Mesenchymal stem cell (in vitro differentiated cells and primary cell): ENCODE results near the gene VPS33B.
A peak's percentile ranks its signal among the peaks of the same experiment; 100 is the strongest.

Source experiments
- DNase-seq: peaks from one replicate; pipeline ENCODE4 v3.0.0-alpha.2; 2013
- H2AFZ ChIP-seq: one replicate; pipeline ENCODE4 v1.6.1; 2013; ENCODE audit warnings: low read depth, mild to moderate bottlenecking, control low read depth, inconsistent platforms, low read length, moderate library complexity
- H2AK5ac ChIP-seq: 2 replicates; pipeline ENCODE4 v1.6.1; 2013; ENCODE audit warnings: low read length, moderate library complexity, mild to moderate bottlenecking, inconsistent platforms; ENCODE audit not compliant: severe bottlenecking
- H2BK120ac ChIP-seq: one replicate; pipeline ENCODE4 v1.6.1; 2013; ENCODE audit warnings: low read depth, mild to moderate bottlenecking, inconsistent platforms, low read length, moderate library complexity
- H2BK12ac ChIP-seq, 2 experiments: one replicate each; pipeline ENCODE4 v1.6.1; 2013; ENCODE audit warnings: inconsistent platforms in 2 of 2, low read length in 2 of 2, mild to moderate bottlenecking in 2 of 2, moderate library complexity in 2 of 2, control low read depth in 1 of 2
- H2BK15ac ChIP-seq: one replicate; pipeline ENCODE4 v1.6.1; 2013; ENCODE audit warnings: mild to moderate bottlenecking, low read depth, inconsistent platforms; ENCODE audit not compliant: poor library complexity, severe bottlenecking
- H2BK5ac ChIP-seq: 2 replicates; pipeline ENCODE4 v1.6.1; 2013; ENCODE audit warnings: low read depth, mild to moderate bottlenecking, low read length, control low read depth, inconsistent platforms; ENCODE audit not compliant: poor library complexity, severe bottlenecking
- H3K14ac ChIP-seq, 2 experiments: one replicate each; pipeline ENCODE4 v1.6.1; 2013; ENCODE audit warnings: inconsistent platforms in 2 of 2, low read length in 2 of 2, control low read depth in 1 of 2, mild to moderate bottlenecking in 1 of 2, moderate library complexity in 1 of 2
- H3K18ac ChIP-seq, 2 experiments: one replicate each; pipeline ENCODE4 v1.6.1; 2013; ENCODE audit warnings: inconsistent platforms in 2 of 2, low read length in 2 of 2, control low read depth in 1 of 2, low read depth in 1 of 2, mild to moderate bottlenecking in 1 of 2
- H3K23ac ChIP-seq, 2 experiments: one replicate each; pipeline ENCODE4 v1.6.1; 2013; ENCODE audit warnings: inconsistent platforms in 2 of 2, low read length in 2 of 2, mild to moderate bottlenecking in 2 of 2, moderate library complexity in 2 of 2, control low read depth in 1 of 2
- H3K27ac ChIP-seq: 2 replicates; pipeline ENCODE4 v1.5.1; 2013; ENCODE audit warnings: mild to moderate bottlenecking, moderate library complexity, low read length, control low read depth, inconsistent platforms; ENCODE audit not compliant: poor library complexity, severe bottlenecking
- H3K27me3 ChIP-seq, 2 experiments: 2 replicates each; pipeline versions ENCODE4 v1.6.1 to v1.7.0; 2013; ENCODE audit warnings: low read length in 2 of 2, mild to moderate bottlenecking in 2 of 2, moderate library complexity in 2 of 2, control low read depth in 1 of 2, inconsistent platforms in 1 of 2; ENCODE audit not compliant: control insufficient read depth in 1 of 2, insufficient read depth in 1 of 2
- H3K36me3 ChIP-seq, 2 experiments: 2 replicates each; pipeline versions ENCODE4 v1.6.1 to v1.7.0; 2013; ENCODE audit warnings: low read length in 2 of 2, control low read depth in 1 of 2, inconsistent platforms in 1 of 2, low read depth in 1 of 2, mild to moderate bottlenecking in 1 of 2; ENCODE audit not compliant: insufficient read depth in 2 of 2, control insufficient read depth in 1 of 2
- H3K4ac ChIP-seq, 2 experiments: one replicate each; pipeline ENCODE4 v1.6.1; 2013; ENCODE audit warnings: inconsistent platforms in 2 of 2, low read length in 2 of 2, mild to moderate bottlenecking in 2 of 2, moderate library complexity in 2 of 2, control low read depth in 1 of 2, low read depth in 1 of 2
- H3K4me1 ChIP-seq: 2 replicates; pipeline ENCODE4 v1.6.1; 2013; ENCODE audit warnings: low read depth, low read length, control low read depth; ENCODE audit not compliant: control insufficient read depth, insufficient read depth
- H3K4me2 ChIP-seq: 2 replicates; pipeline ENCODE4 v1.6.1; 2013; ENCODE audit warnings: low read length, mild to moderate bottlenecking, inconsistent platforms; ENCODE audit not compliant: poor library complexity, severe bottlenecking
- H3K4me3 ChIP-seq, 2 experiments: 2 replicates each; pipeline versions ENCODE4 v1.5.1 to v1.7.0; 2013; ENCODE audit warnings: low read length in 2 of 2, mild to moderate bottlenecking in 2 of 2, control low read depth in 1 of 2, low read depth in 1 of 2; ENCODE audit not compliant: insufficient read depth in 1 of 2
- H3K79me1 ChIP-seq: replicated peaks from 2 replicates; pipeline ENCODE4 v1.6.1; 2013; ENCODE audit warnings: mild to moderate bottlenecking, control low read depth, low read length, inconsistent platforms; ENCODE audit not compliant: poor library complexity, severe bottlenecking
- H3K9ac ChIP-seq: 2 replicates; pipeline ENCODE4 v1.7.0; 2013; ENCODE audit warnings: mild to moderate bottlenecking, low read length, moderate library complexity
- H3K9me3 ChIP-seq: 2 replicates; pipeline ENCODE4 v1.7.0; 2013; ENCODE audit warnings: mild to moderate bottlenecking, low read length; ENCODE audit not compliant: control insufficient read depth
- H4K8ac ChIP-seq: one replicate; pipeline ENCODE4 v1.6.1; 2013; ENCODE audit warnings: inconsistent platforms, mild to moderate bottlenecking, low read length, moderate library complexity
- H4K91ac ChIP-seq: one replicate; pipeline ENCODE4 v1.6.1; 2013; ENCODE audit warnings: mild to moderate bottlenecking, low read length, inconsistent platforms
- WGBS: methylation state at CpG from one replicate; pipeline ENCODE4 v1.1.7; 2013; ENCODE audit warnings: mixed read lengths; 5-methylcytosine and 5-hydroxymethylcytosine counted together

Gene VPS33B

DNA sequence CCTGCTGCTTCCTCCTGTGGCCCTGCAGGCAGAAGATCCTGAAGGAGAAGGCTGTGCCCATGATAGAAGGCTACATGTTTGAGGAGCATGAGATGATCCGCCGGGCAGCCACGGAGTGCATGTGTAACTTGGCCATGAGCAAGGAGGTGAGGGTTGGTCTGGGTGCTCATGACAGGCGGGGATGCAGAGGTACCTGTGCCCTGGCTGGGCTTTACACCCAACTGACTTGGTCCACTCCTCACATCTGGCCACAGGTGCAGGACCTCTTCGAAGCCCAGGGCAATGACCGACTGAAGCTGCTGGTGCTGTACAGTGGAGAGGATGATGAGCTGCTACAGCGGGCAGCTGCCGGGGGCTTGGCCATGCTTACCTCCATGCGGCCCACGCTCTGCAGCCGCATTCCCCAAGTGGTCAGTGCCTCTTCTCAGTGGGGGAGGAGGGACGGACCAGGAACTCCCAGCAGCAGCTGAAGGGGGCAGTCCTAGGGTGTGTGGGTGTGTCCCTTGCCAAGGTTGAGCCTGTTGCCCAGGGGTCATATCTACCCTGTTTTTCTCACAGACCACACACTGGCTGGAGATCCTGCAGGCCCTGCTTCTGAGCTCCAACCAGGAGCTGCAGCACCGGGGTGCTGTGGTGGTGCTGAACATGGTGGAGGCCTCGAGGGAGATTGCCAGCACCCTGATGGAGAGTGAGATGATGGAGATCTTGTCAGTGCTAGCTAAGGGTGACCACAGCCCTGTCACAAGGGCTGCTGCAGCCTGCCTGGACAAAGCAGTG, 69.3 kb downstream of the VPS33B start:
- DNase-seq, result no peak
- H3K79me1 ChIP-seq, result peaks cover 19% of the 10 kb centered on the region
- no peak overlapping the region for H2AK5ac ChIP-seq
- H3K18ac ChIP-seq, result no peak overlapping the region
- no peak overlapping the region for H3K4me2 ChIP-seq
- H4K91ac ChIP-seq, result peak overlapping the region; percentile 48
- no peak overlapping the region for H2BK15ac ChIP-seq
- no peak overlapping the region for H4K8ac ChIP-seq
- H2BK5ac ChIP-seq, result no peak overlapping the region
- peaks cover 56 to 64% of the 10 kb centered on the region in 2 experiments for H3K36me3 ChIP-seq
- no peak overlapping the region for H3K4me3 ChIP-seq
- no peak overlapping the region for H3K14ac ChIP-seq
- no peak overlapping the region for H3K9ac ChIP-seq
- H2BK12ac ChIP-seq, result no peak overlapping the region
- no peaks in the 10 kb centered on the region for H3K9me3 ChIP-seq
- WGBS, result 96% methylated on average over 14 of the region's 14 CpGs
- no peak overlapping the region for H3K27ac ChIP-seq
- H3K4ac ChIP-seq, result no peak overlapping the region
- no peaks in the 10 kb centered on the region for H3K27me3 ChIP-seq
- no peak overlapping the region for H2AFZ ChIP-seq
- peaks cover 33% of the 10 kb centered on the region for H3K4me1 ChIP-seq
- no peak overlapping the region for H3K23ac ChIP-seq
- H2BK120ac ChIP-seq, result no peak overlapping the region

DNA sequence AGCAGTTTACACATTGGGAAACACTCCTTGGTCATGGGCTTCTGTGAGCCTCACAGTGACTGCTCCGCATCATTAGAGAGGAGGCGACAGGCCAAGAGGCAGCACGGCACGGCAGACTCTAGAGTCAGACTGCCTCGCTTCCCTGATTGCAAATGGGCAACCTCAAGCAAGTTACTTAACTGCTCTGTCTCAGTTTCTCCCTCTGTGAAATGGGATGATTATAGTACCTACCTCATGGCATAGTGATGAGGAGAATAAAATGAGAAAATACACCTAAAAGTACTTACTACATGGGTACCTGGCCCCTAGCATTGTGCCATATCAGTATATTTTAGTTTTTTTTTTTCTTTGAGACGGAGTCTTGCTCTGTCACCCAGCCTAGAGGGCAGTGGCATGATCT, 71.7 kb downstream of the VPS33B start:
- H2BK12ac ChIP-seq, result no peak overlapping the region
- H2AFZ ChIP-seq, result no peak overlapping the region
- H3K4ac ChIP-seq, result no peak overlapping the region
- H3K27me3 ChIP-seq, result no peaks in the 10 kb centered on the region
- no peak overlapping the region for H2AK5ac ChIP-seq
- no peak overlapping the region for H3K4me3 ChIP-seq
- 100% methylated on average over 5 of the region's 6 CpGs for WGBS
- no peak overlapping the region for H4K8ac ChIP-seq
- no peak overlapping the region for H3K27ac ChIP-seq
- peaks cover 31% of the 10 kb centered on the region for H3K4me1 ChIP-seq
- no peak overlapping the region for H4K91ac ChIP-seq
- peaks cover 76 to 78% of the 10 kb centered on the region in 2 experiments for H3K36me3 ChIP-seq
- peaks cover 16% of the 10 kb centered on the region for H3K79me1 ChIP-seq
- no peak overlapping the region for H3K18ac ChIP-seq
- H2BK15ac ChIP-seq, result no peak overlapping the region
- DNase-seq, result no peak
- H3K23ac ChIP-seq, result no peak overlapping the region
- H3K4me2 ChIP-seq, result no peak overlapping the region
- H3K14ac ChIP-seq, result no peak overlapping the region
- H3K9ac ChIP-seq, result no peak overlapping the region
- H3K9me3 ChIP-seq, result no peaks in the 10 kb centered on the region
- H2BK5ac ChIP-seq, result no peak overlapping the region
- no peak overlapping the region for H2BK120ac ChIP-seq

DNA sequence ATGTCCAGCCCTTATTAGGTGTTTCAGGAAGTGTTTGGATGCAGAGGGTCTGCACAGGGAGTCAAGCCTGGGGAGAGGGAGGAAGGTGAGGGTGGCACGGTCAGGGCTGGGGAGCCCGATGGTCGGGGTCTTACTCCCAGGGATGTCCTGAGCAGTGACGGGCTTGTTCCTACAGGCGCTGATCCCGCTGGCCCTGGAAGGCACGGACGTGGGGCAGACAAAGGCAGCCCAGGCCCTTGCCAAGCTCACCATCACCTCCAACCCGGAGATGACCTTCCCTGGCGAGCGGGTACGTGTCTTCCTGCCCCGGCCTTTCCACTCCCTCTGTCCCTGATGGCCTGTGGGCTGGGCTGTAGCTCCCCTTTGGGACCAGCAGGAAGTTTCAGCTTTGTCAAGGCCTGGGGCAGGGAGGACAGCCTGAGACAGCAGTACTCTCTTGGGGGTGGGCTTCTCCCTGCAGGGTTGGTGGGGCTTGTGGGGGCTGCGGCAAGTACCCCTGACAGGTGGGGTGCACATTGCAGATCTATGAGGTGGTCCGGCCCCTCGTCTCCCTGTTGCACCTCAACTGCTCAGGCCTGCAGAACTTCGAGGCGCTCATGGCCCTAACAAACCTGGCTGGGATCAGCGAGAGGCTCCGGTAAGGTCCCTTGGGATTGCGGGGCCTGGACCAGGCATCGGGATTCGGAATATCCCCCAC, 72.3 kb downstream of the VPS33B start:
- no peak overlapping the region for H2BK15ac ChIP-seq
- no peak overlapping the region for H4K8ac ChIP-seq
- 97% methylated on average over 23 of the region's 23 CpGs for WGBS
- H2BK120ac ChIP-seq, result no peak overlapping the region
- no peak overlapping the region for H3K18ac ChIP-seq
- H3K23ac ChIP-seq, result no peak overlapping the region
- no peak overlapping the region for H3K27ac ChIP-seq
- peaks cover 77 to 80% of the 10 kb centered on the region in 2 experiments for H3K36me3 ChIP-seq
- H3K79me1 ChIP-seq, result peaks cover 16% of the 10 kb centered on the region
- H2AK5ac ChIP-seq, result no peak overlapping the region
- H3K4me3 ChIP-seq, result no peak overlapping the region
- H3K9ac ChIP-seq, result no peak overlapping the region
- no peak overlapping the region for H2AFZ ChIP-seq
- H3K9me3 ChIP-seq, result no peaks in the 10 kb centered on the region
- H3K4me2 ChIP-seq, result no peak overlapping the region
- H3K4me1 ChIP-seq, result peaks cover 27% of the 10 kb centered on the region
- no peak overlapping the region for H4K91ac ChIP-seq
- H3K4ac ChIP-seq, result no peak overlapping the region
- no peak overlapping the region for H2BK5ac ChIP-seq
- H3K14ac ChIP-seq, result no peak overlapping the region
- DNase-seq, result no peak
- no peaks in the 10 kb centered on the region for H3K27me3 ChIP-seq
- no peak overlapping the region for H2BK12ac ChIP-seq
